Subcutaneous adipose tissue (tissue), 4 donors: ENCODE data around the gene ITGB1. TPM values are rescaled to one million over a fixed set of nuclear protein-coding genes. Genes with fewer than 3 reads are reported as not detected.

Experiments used
- CTCF ChIP-seq: fragments of 450-650 bp; IDR thresholded peaks from one replicate; pipeline ENCODE4 v1.5.1; 2016; ENCODE audit warnings: low read depth, mild to moderate bottlenecking, control low read depth, antibody characterized with exemption, moderate library complexity
- total RNA-seq, 4 donors: library from RNA; depleted of rRNA; stranded (reverse); fragments of >200 nt; gene quantifications; one replicate each; pipeline ENCODE4 v1.1.0, GENCODE V29; 2016

The ITGB1 gene
- total RNA-seq, 4 donors from 2014 or later, result 794 to 1,994 (median 1,022) TPM

GRCh38 chr10:32922170-32922569, 35.9 kb downstream of the ITGB1 start:
- TF ChIP-seq CTCF, result no peak

DNA sequence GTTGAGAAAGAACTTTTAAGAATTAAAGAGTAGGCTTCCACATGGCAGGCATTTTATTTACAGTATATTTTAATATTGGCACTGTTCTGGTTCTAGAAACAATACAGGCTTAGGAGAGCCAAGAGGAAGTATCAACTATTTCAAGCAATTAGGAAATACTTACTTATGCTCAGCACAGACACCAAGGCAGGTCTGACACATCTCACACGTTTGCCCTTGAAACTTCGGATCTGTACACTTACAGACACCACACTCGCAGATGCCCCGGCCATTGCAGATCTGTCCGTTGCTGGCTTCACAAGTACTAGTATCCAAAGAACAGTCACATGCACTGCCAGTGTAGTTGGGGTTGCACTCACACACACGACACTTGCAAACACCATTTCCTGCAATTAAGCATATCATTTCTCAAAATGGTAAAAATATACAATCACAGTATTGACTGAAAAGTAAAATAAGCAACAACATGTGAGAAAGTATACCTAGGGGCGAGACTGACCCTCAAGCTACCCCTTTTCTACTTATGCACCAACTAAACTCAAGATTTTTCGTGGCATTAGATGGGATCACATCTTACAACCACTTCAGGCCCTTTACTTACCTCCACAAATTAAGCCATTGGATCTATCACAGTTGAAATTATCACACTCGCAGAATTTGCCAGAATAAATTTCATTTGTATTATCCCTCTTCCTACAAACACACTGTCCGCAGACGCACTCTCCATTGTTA, 46.6 kb downstream of the ITGB1 start:
- no peak for TF ChIP-seq CTCF

GRCh38 chr10:32909456-32909855, 48.6 kb downstream of the ITGB1 start:
- no peak for TF ChIP-seq CTCF

GRCh38 chr10:32906595-32906994, 51.4 kb downstream of the ITGB1 start:
- no peak for TF ChIP-seq CTCF

GRCh38 chr10:32905466-32905865, 52.6 kb downstream of the ITGB1 start:
- TF ChIP-seq CTCF, result no peak

- no peak for TF ChIP-seq CTCF
These were observed 56.2 kb downstream of the ITGB1 start for GRCh38 chr10:32901815-32902214.

DNA sequence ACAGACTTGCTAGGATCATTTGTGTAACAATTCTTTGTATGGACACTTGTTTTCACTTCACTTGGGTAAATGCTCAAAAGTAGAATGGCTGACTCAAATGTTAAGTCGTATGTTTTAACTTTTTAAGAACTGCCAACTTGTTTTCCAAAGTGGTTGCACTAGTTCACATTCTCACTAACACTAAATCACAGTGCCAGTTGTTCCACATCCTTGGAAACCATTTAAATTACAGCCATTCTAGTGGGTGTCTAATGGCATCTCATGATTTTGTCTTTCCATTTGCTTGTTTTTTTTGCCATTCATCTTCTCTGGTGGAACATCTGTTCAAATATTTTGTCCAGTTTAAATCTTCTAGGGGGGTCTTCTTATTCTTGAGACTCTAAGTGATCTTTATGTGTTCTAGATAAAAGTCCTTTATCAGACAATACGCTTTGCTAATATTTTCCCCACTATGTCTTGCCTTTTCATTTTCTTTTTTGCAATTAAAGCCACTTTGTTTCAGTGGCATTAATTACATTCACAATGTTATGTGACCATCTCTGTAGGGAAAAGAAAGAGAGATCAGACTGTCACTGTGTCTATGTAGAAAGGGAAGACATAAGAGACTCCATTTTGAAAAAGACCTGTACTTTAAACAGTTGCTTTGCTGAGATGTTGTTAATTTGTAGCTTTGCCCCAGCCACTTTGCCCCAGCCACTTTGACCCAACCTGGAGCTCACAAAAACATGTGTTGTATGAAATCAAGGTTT, 63.9 kb downstream of the ITGB1 start:
- no peak for TF ChIP-seq CTCF
